Effector CD4-positive, alpha-beta T cell (primary cell): ENCODE data around the gene FKBP2. TPM values are rescaled to one million over a fixed set of nuclear protein-coding genes. Genes with fewer than 3 reads are reported as not detected.

Experiments used
- DNase-seq: peaks from one replicate; pipeline ENCODE4 v3.0.0-alpha.2; 2020
- total RNA-seq: gene quantifications from one replicate; lab custom pipeline; 2026; lab: John Stamatoyannopoulos, UW

Gene FKBP2
- not detected for total RNA-seq

DNA sequence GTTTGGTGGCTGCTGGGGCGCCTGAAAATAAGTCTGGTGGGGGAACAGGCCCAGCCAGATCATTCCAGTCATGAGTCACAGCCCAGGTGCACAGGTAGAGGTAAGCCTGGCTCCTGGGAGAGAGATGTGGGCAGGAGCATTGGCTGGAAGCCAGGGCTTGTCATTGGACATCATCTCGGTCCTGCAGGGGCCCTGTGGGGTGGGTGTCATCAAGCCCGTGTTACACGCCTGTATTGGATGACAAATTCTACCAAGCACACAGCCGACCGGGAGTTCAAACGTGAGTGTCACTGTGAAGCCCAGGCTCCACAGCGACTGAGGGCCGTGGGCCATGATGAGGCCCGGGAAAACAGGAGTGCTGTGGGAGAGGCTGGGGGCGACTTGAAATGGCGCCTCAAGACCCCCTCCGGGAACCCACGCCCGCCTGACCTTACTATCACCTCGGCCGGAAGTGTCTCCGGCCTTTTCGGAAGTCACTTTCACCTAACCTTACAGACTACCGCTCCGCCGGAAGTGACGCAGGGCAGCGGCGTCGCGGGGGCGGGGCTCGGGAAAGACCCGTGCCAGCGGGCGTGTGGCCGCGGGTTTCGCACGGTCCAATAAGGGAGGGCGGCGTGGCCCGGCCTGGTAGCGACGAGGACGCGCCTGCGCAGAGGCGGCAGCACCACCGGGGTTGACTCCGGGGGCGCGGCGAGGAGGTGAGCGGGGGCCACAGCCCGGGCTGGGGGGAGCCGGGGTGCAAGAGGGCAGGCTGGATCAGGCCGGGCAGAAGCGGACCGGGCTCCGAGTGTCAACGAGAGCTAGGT lies at the start of gene FKBP2:
Gene FKBP2 (plus strand): TSS at position 661 of the 806 bp plus-strand sequence. CDS start 1,293 bp downstream, outside the sequence.
- peak; percentile 97 for DNase-seq

DNA sequence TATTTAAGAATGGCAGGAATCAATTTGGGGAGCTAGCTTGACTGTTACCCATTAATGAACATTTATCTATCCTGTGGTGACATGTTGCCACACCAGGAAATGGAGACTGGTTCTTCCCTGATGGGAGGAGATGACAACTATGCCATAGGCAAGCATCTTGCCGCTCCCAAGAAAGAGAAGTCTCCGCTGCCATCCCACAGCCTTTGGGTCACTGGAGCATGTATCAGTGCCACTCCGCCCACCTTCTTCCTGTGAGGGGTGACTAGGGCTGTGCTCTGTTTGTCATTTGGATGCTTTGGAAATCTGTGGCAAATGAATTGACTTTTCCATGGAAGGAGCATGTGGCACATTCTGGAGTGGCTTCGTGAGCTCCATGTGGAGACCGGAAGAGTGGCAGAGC lies 48.5 kb upstream of the FKBP2 start:
- DNase-seq: no peak

DNA sequence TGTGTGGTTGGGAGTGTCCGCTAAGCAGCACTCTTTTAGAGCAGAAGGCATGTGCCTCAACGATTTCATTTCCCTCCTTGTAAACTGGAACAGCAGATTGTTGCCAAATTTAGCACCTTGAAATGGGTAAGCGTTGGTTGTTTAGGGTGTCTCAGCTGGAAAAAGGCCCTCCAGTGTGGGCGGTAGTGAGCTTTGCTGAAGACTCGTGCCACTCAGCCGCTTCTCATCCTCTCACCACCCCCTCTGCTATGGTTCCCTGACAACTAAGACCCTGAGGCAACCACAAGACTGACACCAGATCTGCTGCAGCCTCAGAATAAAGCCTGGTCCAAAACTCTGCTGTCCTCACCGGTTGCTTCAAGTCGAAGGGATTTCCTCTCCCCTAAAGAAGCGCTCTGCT lies 44.3 kb upstream of the FKBP2 start:
- no peak for DNase-seq

DNA sequence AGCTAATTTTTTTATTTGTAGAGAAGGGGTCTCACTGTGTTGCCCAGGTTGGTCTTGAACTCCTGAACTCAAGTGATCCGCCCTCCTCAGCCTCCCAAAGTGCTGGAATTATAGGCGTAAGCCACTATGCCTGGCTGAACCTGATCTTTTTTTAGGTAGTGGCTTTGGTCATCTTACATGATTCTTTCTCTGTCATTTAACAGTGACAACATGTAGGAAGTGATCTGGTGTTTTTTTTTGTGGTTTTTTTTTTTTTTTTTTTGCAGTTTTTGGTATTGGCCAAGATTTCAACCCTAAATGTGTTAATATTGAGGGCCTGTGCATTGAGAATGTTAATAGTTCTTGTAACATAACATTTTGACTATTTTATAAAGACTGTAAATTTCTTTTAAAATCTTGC lies 42.4 kb upstream of the FKBP2 start:
- no peak for DNase-seq

DNA sequence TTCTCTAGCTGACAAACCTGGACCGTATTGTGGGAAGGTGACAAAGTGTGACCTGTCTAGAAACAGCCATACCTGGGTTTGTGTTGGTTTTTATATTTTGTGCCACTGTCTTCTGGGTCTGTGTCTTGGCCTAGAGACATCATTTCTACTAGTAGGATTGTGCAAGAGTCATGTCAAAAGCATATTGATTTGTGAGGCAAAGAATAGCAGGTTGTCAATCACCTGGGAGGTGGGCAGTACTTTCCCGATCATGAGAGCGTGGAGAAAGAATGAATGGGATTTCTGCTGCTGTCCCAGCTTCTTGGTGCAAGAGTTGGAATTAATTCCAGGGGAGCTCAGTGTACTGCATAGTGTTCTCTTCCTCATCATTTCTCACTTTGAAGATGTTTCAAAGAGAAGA lies 39.4 kb upstream of the FKBP2 start:
- no peak for DNase-seq

DNA sequence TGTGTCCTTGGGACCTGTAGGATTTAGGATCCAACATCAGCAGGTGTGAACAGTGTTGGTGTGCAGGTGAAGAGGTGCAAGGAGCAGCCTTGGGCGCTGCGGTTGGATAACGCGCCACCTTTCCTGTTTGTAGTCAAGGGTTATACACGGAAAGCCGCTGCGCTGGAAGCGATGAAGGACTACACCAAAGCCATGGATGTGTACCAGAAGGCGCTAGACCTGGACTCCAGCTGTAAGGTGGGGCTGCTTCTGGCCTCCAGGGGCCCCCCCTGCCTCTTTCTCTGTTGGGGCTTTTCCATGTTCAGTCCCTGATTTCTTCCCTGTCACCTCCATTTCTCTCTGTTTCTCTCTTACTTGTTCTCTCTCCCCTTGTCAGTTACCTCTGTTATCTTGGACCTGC lies 37.9 kb upstream of the FKBP2 start:
- DNase-seq: no peak

DNA sequence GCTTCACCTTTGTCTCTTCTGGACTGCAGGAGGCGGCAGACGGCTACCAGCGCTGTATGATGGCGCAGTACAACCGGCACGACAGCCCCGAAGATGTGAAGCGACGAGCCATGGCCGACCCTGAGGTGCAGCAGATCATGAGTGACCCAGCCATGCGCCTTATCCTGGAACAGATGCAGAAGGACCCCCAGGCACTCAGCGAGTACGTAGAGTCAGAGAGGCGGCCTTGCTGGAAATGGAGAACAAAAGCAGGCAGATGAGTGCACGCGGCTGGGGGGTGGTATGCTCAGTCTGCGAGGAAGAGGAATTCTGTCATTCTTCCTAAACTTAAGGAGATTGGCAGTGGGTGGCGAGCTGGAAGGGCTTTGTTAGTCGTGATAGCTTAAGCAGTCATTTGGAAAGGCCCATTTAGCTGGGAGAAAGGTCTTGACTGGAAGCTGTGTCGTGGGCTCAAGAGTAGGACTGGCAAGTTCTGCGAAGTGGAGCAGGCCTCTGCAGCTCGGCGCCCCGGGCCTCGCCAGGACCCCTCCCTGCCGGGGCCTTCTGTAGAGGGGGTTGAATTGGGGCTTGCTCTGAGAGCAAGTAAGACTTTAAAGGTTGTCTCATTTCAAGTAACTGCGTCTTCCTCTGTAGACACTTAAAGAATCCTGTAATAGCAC lies 37.3 kb upstream of the FKBP2 start:
- no peak for DNase-seq

DNA sequence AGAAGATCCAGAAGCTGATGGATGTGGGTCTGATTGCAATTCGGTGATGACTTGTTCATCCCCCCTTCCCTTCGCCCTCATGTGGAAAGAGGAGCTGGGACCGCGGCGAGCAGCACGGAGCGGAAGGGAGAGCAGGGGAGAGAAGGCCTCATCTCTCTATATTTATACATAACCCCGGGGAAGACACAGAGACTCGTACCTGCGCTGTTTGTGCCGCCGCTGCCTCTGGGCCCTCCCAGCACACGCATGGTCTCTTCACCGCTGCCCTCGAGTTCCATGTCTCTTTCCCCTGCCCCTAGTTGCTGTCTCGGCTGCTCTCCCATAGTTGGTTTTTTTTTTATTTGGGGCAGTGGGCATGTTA lies 36.8 kb upstream of the FKBP2 start:
- DNase-seq: no peak

DNA sequence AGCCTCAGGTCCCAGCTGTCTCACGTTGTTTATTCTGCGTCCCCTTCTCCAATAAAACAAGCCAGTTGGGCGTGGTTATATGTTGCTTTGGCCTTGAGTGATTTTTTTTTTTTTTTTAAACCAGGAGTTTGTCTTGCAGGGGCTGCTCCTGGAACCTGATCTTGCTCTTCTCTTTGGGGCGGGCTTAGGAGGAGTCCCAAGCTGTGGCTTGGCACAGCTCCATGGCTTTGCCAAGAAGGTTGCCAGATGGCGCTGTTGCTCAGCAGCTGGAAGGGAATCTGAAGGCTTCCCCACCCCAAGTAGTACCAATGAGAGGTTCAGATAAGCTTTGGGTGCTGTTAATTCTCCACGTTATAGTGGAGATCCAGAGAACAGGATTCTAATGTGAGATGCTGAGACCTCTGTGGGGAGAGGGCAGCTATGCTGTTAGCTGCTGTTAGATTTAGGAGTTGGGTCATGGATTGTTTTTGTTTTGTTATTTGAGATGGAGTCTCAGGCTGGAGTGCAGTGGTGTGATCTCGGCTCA lies 36.4 kb upstream of the FKBP2 start:
- DNase-seq: peak; percentile 82

DNA sequence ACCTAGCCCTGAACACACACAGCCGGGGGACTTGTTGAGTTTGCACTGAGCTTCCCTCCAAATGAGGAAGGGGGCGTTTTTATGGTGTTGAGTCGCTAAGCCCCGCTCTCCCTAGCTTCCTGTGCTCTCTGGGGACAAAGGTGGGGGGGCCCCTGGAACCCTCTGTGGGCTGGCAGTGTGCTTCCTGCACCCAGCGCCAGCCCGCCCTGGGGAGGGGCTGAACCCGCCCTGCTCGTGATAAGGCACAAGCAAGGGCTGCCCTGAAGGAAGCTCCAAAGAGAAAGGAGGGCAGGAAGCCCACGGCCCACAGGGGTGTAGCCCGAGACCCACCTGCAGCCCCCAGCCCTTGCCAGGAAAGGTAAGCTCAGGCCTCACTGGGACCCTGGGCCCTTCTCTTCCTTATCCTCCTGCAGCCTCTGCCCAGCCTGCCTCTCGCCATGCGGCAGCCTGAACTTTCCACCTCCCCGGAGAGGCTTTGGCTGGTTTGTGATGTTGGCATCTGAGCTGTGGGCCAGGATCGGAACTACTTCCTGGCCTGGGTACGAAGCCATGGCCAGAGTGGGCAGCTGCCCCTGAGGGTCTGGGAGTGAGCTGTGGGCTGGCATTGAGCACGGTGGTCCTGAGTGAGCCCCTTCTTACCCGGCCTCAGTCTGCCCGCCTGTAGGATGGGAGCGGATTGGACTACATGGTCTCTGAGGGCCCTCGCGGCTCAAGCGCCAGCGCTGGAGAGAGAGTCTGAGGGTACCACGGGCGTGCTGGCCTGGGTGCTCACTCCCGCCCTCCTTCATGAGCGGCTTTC lies 34.2 kb upstream of the FKBP2 start, which contains the start of gene FERMT3:
Gene FERMT3 (plus strand): TSS at position 265 of the 799 bp plus-strand sequence. CDS start 644 bp downstream, outside the sequence.
- peak; percentile 53 for DNase-seq

DNA sequence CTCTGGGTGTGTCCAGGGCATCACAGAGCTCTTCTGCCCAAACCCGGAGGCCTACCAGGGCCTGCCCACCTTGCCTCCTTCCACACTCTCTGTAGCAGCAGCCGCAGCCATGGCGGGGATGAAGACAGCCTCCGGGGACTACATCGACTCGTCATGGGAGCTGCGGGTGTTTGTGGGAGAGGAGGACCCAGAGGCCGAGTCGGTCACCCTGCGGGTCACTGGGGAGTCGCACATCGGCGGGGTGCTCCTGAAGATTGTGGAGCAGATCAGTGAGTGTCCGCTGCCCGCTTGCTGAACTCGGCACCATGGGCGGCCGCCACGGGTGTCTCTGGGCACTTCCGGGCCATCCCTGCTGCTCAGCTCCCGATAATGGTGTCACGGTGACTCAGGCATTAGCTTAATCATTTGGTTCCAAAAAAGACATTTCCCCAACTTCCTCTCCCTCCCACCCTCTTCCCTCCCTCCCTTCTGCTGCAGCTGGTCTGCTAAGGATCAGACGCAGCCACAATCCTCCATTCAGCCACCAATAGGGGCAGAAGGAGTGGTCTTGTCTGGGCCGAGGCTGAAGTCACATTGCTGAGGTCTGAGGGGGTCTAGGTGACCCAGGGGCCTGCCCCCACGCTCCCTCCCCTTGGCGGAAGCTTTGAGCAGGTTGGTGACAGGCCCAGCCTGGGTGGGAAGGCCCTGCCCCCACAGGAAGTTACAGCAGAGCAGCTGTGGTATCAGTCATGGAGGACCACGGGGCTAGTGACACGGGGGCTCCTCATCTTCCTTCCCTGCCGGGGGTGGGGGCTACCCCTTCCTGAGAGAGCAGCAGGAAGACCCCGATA lies 33.4 kb upstream of the FKBP2 start:
- DNase-seq: peak; percentile 64

DNA sequence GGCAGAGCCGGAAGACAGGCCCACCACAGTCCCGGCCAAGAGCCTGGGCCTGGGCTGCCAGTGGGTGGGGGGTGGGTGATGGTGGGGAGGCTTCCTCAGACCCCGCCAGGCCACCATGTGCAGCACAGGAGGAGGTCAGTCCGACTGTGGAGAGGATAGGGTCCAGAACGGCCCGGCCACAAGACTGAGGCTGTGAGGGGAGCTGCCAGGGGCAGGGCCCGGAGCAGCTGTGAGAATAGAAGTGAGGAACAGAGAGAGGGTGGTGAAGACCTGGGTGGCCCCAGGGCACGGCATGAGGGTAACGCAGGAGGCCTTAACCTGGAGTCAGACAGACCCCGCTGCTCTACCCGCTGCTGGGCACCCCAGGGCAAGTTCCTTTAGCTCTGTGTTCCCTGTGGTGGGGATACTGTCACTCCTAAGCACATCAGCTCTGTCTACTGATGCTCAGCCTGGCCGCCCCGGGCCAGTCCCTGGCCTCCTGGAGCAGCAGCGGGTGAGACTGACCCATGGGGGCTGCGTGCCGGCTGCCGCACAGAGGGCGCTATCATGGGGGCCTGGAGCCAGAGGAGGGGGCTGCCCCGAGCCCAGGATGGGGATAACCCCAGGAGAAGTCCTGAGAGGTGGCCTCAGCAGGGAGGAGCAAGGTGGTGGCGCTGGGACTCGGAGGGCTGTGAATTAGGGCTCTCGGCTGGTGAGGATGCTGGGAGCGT lies 32.7 kb upstream of the FKBP2 start:
- DNase-seq: no peak

DNA sequence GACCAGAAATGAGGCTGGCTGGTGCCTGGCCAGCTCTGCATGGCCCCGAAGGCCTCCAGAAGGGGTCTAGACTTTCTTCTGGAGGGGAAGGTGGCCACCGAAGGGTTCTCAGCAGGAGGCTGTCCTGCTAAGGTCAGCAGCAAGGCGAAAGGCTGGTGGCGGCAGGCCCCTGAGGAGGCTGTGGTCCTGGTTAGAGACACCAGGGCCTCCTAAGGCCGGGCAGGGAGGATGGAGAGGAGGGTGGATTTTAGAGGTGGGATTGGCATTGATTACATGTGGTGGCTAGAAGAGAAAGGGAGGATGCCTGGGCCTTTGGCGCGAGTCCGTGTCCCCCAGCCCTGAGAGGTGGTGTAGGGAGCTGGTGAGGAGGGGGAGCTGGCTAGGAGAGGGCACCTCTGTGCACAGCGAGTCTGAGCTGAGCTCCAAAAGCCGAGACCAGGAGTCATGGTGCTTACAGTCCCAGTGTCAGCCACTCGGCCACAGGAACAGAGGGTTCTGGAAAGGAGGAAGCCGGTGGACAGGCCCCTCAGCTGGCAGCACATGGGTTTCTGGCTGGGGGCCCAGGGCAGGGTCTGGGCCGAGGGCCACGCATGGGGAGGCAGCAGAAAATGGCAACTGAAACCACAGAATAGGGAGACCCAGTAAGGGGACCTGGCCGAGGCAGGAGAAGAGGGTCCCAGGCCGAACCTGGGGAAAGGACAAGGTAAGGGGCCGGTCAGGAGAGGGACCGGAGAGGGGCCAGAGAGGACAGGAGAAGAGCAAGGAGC lies 31.9 kb upstream of the FKBP2 start:
- DNase-seq: no peak

DNA sequence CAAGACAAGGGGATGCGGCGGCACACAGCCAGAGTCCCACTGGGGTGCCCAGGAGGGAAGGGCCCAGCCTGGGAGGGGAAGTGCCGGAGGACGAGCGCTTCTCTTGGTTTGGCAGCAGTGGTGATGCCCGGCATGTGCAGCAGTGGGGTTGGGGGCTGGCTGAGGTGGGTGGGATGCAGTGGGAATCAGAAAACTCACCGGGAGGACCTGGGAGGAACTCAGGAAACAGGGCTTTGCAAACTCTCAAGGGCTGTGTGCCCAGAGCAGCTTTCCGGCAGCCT lies 31.4 kb upstream of the FKBP2 start:
- DNase-seq: no peak

DNA sequence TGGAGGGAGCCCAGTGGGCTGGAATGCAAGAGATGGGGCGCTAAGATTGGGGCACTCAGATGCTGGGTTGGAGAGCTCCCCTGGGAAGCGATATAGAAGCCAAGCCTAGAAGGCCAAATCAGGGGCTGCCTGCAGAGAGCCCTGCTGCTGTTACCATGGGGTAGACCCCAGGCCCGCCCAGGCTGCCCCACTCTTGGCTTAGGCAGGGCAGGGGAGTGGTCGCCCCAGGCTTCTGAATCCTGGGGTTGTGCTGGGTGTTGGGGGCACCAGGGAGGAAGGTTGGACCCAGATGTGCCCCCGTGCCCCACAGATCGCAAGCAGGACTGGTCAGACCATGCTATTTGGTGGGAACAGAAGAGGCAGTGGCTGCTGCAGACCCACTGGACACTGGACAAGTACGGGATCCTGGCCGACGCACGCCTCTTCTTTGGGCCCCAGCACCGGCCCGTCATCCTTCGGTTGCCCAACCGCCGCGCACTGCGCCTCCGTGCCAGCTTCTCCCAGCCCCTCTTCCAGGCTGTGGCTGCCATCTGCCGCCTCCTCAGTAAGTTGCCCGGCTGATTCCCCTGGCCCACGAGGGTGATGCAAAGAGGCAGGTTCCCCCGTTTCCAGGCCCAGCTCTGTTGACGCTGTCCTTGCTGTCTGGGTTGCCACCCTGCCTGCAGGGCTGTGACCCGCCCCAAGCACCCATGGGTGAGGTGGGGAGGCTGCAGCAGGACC lies 30.4 kb upstream of the FKBP2 start:
- DNase-seq: no peak

DNA sequence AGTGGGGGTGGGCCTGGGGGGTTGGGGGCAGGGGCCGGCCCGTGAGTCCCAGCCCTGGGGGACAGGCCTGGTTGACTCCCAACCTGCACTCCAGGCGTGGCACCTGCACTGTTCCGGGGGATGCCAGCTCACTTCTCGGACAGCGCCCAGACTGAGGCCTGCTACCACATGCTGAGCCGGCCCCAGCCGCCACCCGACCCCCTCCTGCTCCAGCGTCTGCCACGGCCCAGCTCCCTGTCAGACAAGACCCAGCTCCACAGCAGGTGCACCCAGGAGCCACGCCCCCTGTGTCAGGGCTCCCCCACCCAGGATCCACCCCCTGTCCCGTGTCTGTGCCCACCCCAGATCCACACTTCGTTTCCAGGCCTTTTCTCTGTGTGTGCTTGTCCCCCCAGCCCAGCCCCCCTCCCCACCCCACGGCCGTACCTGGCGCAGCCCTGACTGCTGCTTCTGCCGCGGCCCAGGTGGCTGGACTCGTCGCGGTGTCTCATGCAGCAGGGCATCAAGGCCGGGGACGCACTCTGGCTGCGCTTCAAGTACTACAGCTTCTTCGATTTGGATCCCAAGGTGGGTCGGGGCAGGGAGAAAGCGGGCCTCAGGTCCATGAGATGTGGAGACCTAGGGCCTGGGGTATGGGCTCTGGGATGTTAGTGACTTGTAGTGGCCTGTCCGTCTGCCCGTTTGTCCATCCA lies 29.6 kb upstream of the FKBP2 start:
- DNase-seq: no peak

DNA sequence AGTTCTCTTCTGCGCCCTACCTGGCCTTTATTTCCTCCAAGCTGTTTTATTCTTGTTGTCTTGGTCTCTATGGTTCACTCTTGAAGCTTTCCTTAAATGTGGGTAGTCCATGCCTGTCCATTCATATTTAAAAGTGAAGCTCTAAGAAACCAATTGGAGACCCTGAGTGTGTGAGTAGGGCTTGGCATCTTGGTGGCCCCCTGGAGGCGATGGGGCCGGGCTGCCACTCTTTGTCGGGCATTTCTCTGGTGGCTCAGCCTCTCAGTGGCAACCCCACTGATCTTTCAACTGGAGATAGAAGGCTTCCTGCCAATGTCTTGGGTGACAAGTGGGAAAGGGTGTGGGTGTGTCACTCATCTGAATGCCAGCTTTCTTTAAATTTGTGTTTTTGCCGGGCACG lies 24.0 kb upstream of the FKBP2 start:
- no peak for DNase-seq

DNA sequence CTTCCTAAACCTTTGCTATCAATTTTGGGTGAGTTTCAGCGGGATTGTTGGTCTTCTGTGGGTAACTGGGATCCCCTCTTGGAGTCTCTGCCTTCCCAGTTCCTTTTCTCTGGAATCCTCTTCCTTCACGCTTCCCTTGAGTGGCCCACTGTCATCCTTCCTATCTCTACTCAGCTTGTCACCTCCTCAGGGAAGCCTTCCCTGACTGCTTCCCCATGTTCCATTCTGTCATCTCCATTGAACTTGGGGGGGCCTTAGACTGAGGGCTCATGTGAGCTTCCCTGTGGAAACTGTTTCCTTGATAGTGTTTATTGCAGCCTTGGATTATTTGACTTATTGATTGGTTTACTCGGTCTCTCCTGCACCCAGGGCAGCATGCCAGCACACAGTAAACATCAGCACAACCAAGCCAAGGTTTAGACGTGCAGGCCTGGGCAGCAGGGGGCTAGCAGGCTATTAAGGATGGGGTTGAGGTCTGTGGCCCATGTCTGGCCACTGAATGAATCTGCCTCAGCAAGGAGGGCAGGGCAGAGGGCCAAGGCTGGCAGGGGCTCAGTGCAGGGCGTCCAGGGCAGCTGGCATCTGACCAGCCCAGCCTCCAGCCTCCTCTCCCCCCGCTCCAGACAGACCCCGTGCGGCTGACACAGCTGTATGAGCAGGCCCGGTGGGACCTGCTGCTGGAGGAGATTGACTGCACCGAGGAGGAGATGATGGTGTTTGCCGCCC lies 22.1 kb upstream of the FKBP2 start:
- DNase-seq: no peak

DNA sequence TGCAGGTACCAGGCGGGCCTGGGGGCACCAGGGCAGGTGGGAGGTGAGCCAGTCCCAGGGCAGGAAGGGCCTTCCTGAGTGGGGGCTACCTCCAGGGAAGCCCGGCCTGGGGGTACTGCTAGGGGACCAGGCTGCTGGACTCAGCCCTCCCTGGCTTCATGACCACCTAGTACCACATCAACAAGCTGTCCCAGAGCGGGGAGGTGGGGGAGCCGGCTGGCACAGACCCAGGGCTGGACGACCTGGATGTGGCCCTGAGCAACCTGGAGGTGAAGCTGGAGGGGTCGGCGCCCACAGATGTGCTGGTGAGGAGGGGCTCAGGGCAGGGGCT lies 21.6 kb upstream of the FKBP2 start:
- no peak for DNase-seq
